HepG2 (cell line): ENCODE measurements around the gene KRT16. TPM values are rescaled to one million over a fixed set of nuclear protein-coding genes. Genes with fewer than 3 reads are reported as not detected.

Source experiments
- ATAC-seq: fragments of 200-7000 bp; cut with Tn5 transposase; 3 replicates; pipeline ENCODE4 v1.9.1; 2020; ENCODE audit warnings: mild to moderate bottlenecking, moderate library complexity
- BruUV-seq: library from RNA; stranded (reverse); fragments of 400-500 nt; replicated peaks from 2 replicates; lab custom pipeline; 2021; lab: Mats Ljungman, UMichigan
- CTCF ChIA-PET: fragments of 300-600 bp; formaldehyde crosslinking; extraction: SDS; loops from one replicate; lab custom pipeline; 2021; ENCODE audit warnings: low total read pairs, inconsistent platforms, low intra/inter-chr PET ratio; lab: Yijun Ruan, JAX
- POLR2A ChIA-PET: fragments of 350-600 bp; sonication (Branson Sonifier 250); formaldehyde crosslinking; loops from one replicate; lab custom pipeline; 2020; ENCODE audit warnings: antibody characterized with exemption, inconsistent platforms; lab: Yijun Ruan, JAX
- DNase-seq: peaks from one replicate; pipeline ENCODE4 v3.0.0-alpha.2; 2015; ENCODE audit warnings: low spot score
- FAIRE-seq: peaks from 3 replicates; lab custom pipeline; 2011; peaks lifted over from hg19 to GRCh38; lab: Jason Lieb, UNC
- H2AFZ ChIP-seq: one replicate; pipeline ENCODE4 v1.6.1; 2011; ENCODE audit warnings: low read length, inconsistent platforms
- H3K27ac ChIP-seq: fragments of 300-600 bp; 3 replicates; pipeline ENCODE4 v1.8.0; 2011; ENCODE audit warnings: mixed run types, mild to moderate bottlenecking, mixed read lengths, low read length, inconsistent platforms; ENCODE audit not compliant: insufficient read depth; ENCODE audit errors: extremely low read length
- H3K27me3 ChIP-seq, 2 experiments: fragments of 200-600 bp in 1 of 2; 2 replicates in 1 of 2; 3 replicates in 1 of 2; pipeline versions ENCODE4 v1.6.0 to v1.8.0; 2011; ENCODE audit warnings: low read length in 2 of 2, mild to moderate bottlenecking in 2 of 2, moderate library complexity in 2 of 2, inconsistent platforms in 1 of 2; ENCODE audit not compliant: insufficient read depth in 2 of 2, control insufficient read depth in 1 of 2
- H3K36me3 ChIP-seq, 2 experiments: fragments of 200-600 bp in 1 of 2; replicated peaks in 1 of 2; 2 replicates in 1 of 2; 3 replicates in 1 of 2; pipeline versions ENCODE4 v1.5.1 to v1.8.0; 2011; ENCODE audit warnings: low read length in 2 of 2, inconsistent platforms in 1 of 2; ENCODE audit not compliant: insufficient read depth in 2 of 2, control insufficient read depth in 1 of 2
- H3K4me1 ChIP-seq: 2 replicates; pipeline ENCODE4 v1.5.1; 2012; ENCODE audit warnings: low read length, inconsistent platforms; ENCODE audit not compliant: insufficient read depth
- H3K4me2 ChIP-seq: 2 replicates; pipeline ENCODE4 v1.6.0; 2011; ENCODE audit warnings: low read depth, low read length, inconsistent platforms
- H3K4me3 ChIP-seq, 3 experiments: fragments of 200-600 bp in 1 of 3; sonication (generic), shearing (Covaris generic) in 1 of 3; replicated peaks in 1 of 3; 2 replicates each; pipeline ENCODE4 v1.5.1; 2011 to 2016; ENCODE audit warnings: low read length in 3 of 3, inconsistent platforms in 2 of 3, low read depth in 2 of 3, mild to moderate bottlenecking in 2 of 3, control low read depth in 1 of 3, mixed read lengths in 1 of 3; ENCODE audit not compliant: insufficient read depth in 1 of 3
- H3K79me2 ChIP-seq: one replicate; pipeline ENCODE4 v1.6.1; 2011; ENCODE audit warnings: low read length, inconsistent platforms; ENCODE audit not compliant: insufficient read depth
- H3K9ac ChIP-seq: 2 replicates; pipeline ENCODE4 v1.6.0; 2011; ENCODE audit warnings: mild to moderate bottlenecking, low read depth, low read length, inconsistent platforms; ENCODE audit not compliant: insufficient read depth
- H3K9me3 ChIP-seq: 2 replicates; pipeline ENCODE4 v1.5.1; 2012; ENCODE audit warnings: mild to moderate bottlenecking, low read length
- H4K20me1 ChIP-seq: 2 replicates; pipeline ENCODE4 v1.6.0; 2011; ENCODE audit warnings: inconsistent platforms, mild to moderate bottlenecking, low read length, moderate library complexity; ENCODE audit not compliant: insufficient read depth
- ATF7 ChIP-seq, 2 experiments: fragments of 450-650 bp in 1 of 2; sonication (generic) in 1 of 2; formaldehyde crosslinking in 1 of 2; IDR thresholded peaks; 2 replicates each; pipeline versions ENCODE4 v1.4.0 to v1.6.1; 2016 to 2020; ENCODE audit warnings: antibody characterized with exemption in 1 of 2, mild to moderate bottlenecking in 1 of 2, missing genetic modification reagents in 1 of 2
- CCAR2 ChIP-seq: fragments of 200-400 bp; formaldehyde crosslinking; optimal IDR thresholded peaks from 2 replicates; pipeline ENCODE3; 2018; ENCODE audit warnings: low read depth, mild to moderate bottlenecking, low read length, moderate library complexity
- GTF3A ChIP-seq: sonication (generic); formaldehyde crosslinking; conservative IDR thresholded peaks from 2 replicates; pipeline ENCODE4 v1.4.0; 2020; ENCODE audit warnings: mild to moderate bottlenecking, missing genetic modification reagents
- HOXD1 ChIP-seq: sonication (generic); formaldehyde crosslinking; IDR thresholded peaks from 2 replicates; pipeline ENCODE4 v1.5.0; 2020; ENCODE audit warnings: missing genetic modification reagents
- MAFF ChIP-seq: IDR thresholded peaks from 2 replicates; pipeline ENCODE4 v1.6.1; 2011; ENCODE audit warnings: low read depth, low read length, improper control_type of control experiment
- MAFK ChIP-seq, 2 experiments: IDR thresholded peaks in 1 of 2; conservative IDR thresholded peaks in 1 of 2; 2 replicates each; pipeline ENCODE4 v1.6.1; 2011; ENCODE audit warnings: improper control_type of control experiment in 2 of 2, low read length in 2 of 2
- ZKSCAN1 ChIP-seq: fragments of 150-350 bp; IDR thresholded peaks from 2 replicates; pipeline ENCODE4 v1.6.1; 2014; ENCODE audit warnings: low read length
- ZMYM2 ChIP-seq: sonication (generic); formaldehyde crosslinking; IDR thresholded peaks from 2 replicates; pipeline ENCODE4 v1.8.0; 2022; ENCODE audit warnings: mild to moderate bottlenecking, missing genetic modification reagents
- ZNF510 ChIP-seq: sonication (generic); formaldehyde crosslinking; IDR thresholded peaks from 2 replicates; pipeline ENCODE4 v1.4.0; 2020; ENCODE audit warnings: low read depth, mild to moderate bottlenecking, missing genetic modification reagents
- ZNF674 ChIP-seq: sonication (generic); formaldehyde crosslinking; IDR thresholded peaks from 2 replicates; pipeline ENCODE4 v1.5.0; 2020; ENCODE audit warnings: low read depth, mild to moderate bottlenecking, missing genetic modification reagents
- ZNF747 ChIP-seq: sonication (generic); formaldehyde crosslinking; IDR thresholded peaks from 2 replicates; pipeline ENCODE4 v1.8.1; 2023; ENCODE audit warnings: missing genetic modification reagents, mild to moderate bottlenecking, borderline replicate concordance
- WGBS: methylation state at CpG from one replicate; pipeline ENCODE4 v1.1.6; 2017; ENCODE audit warnings: low lambda C conversion rate; 5-methylcytosine and 5-hydroxymethylcytosine counted together
- in situ Hi-C: cut with HindIII; loops from 2 replicates; pipeline ENCODE4 v1.10.0; 2017; ENCODE audit warnings: low pct_unique_long_range_greater_than_20kb; ENCODE audit not compliant: extremely low pct_ligation_motif_present
- intact Hi-C: fragments of 100-400 bp; cut with micrococcal nuclease; formaldehyde crosslinking; loops from one replicate; pipeline ENCODE4 v1.10.0; 2022; ENCODE audit not compliant: unreplicated experiment
- polyA plus RNA-seq, 8 experiments: library from polyadenylated mRNA; depleted of rRNA in 3 of 8; stranded (reverse) in 7 of 8; unstranded in 1 of 8; fragments of >200 nt; fragmentation: Illumina TruSeq in 4 of 8; extraction: Trizol in 4 of 8; gene quantifications; 2 replicates each; pipeline versions ENCODE4 v1.2.1 to v1.2.3, GENCODE V29; 2011 to 2016; ENCODE audit warnings: low read depth in 4 of 8, missing spikeins in 1 of 8, mixed read lengths in 1 of 8; ENCODE audit not compliant: insufficient read depth in 1 of 8
- total RNA-seq, 5 experiments: library from RNA; depleted of rRNA; stranded (reverse); fragments of >200 nt; fragmentation: Illumina TruSeq; extraction: Trizol; gene quantifications; 2 replicates each; pipeline ENCODE4 v1.2.3, GENCODE V29; 2016; ENCODE audit warnings: low read depth in 1 of 5
- TF ChIP-seq, protein P1 (sequence below): sonication (generic); formaldehyde crosslinking; IDR thresholded peaks from 2 replicates; pipeline ENCODE4 v1.4.0; 2020; ENCODE audit warnings: missing genetic modification reagents
- TF ChIP-seq, protein P2 (sequence below): sonication (generic); formaldehyde crosslinking; IDR thresholded peaks from 2 replicates; pipeline ENCODE4 v1.5.1; 2020; ENCODE audit warnings: mild to moderate bottlenecking, moderate library complexity, missing genetic modification reagents
- TF ChIP-seq, protein P3 (sequence below): sonication (generic); formaldehyde crosslinking; IDR thresholded peaks from 2 replicates; pipeline ENCODE4 v1.5.0; 2020; ENCODE audit warnings: mild to moderate bottlenecking, missing genetic modification reagents

KRT16 gene
- total and polyA plus RNA-seq, 2 of the 13 experiments (the other 11 are each of a cell fraction or from before 2014, with no cell fraction given): not detected

DNA sequence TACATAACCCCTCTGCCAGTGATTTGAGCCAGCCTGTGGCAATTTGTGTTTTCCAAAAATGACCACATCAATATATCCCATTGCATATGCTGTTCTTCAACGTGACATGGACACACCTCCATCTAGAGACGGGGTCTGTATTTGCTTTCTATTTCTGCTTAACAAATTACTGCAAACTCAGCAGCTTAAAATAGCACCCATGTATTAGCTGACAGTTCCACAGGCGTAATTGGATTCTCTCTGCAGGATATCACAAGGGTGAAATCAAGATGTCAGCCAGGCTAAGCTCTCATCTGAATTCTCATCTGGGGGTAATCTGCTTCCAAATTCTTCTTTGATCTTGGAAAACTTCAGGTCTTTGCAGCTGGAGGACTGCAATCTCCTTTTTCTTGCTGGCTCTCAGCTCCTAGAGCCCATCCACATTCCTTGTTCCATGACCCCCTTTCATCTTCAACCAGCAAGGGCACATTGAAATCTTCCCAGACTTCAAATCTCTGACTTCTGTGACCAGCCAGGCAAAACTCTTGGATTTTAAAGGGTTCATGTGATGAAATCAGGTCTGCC, 48.9 kb downstream of the KRT16 start:
- CTCF ChIA-PET: no interaction called here
- in situ Hi-C loops: no loop called here
- Histone ChIP-seq H3K36me3 (no peaks in the 10 kb centered on the region), H3K27ac (no peak overlapping the region), H3K79me2 (no peaks in the 10 kb centered on the region), H4K20me1 (no peaks in the 10 kb centered on the region), H3K4me2 (no peak overlapping the region), H3K4me3 (no peak overlapping the region), H3K4me1 (no peaks in the 10 kb centered on the region), H3K9me3 (no peaks in the 10 kb centered on the region), H3K27me3 (peaks cover 1 to 23% of the 10 kb centered on the region in 2 experiments; a peak in 3 of 5 replicates), H2AFZ (no peak overlapping the region), H3K9ac (no peak overlapping the region)
- BruUV-seq: no TSS peak
- 25% methylated on average over 3 of the region's 3 CpGs for WGBS
- no peak for DNase-seq
- ATAC-seq: no peak
- POLR2A ChIA-PET: no interaction called here
- no peak for TF ChIP-seq ZNF747 (CRISPR knock-in tag)
- TF ChIP-seq CCAR2: no peak
- TF ChIP-seq, protein P1, sequence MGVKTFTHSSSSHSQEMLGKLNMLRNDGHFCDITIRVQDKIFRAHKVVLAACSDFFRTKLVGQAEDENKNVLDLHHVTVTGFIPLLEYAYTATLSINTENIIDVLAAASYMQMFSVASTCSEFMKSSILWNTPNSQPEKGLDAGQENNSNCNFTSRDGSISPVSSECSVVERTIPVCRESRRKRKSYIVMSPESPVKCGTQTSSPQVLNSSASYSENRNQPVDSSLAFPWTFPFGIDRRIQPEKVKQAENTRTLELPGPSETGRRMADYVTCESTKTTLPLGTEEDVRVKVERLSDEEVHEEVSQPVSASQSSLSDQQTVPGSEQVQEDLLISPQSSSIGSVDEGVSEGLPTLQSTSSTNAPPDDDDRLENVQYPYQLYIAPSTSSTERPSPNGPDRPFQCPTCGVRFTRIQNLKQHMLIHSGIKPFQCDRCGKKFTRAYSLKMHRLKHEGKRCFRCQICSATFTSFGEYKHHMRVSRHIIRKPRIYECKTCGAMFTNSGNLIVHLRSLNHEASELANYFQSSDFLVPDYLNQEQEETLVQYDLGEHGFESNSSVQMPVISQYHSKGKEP (CRISPR knock-in tag): no peak
- no peak for TF ChIP-seq ZMYM2 (CRISPR knock-in tag)
- no peak for TF ChIP-seq HOXD1 (CRISPR knock-in tag)
- no peak for TF ChIP-seq ZNF674 (CRISPR knock-in tag)
- 0 out of 2 replicates have a peak, but pooled peaks have one; percentile 14 for TF ChIP-seq MAFF
- TF ChIP-seq GTF3A (CRISPR knock-in tag): no peak
- TF ChIP-seq, protein P2, sequence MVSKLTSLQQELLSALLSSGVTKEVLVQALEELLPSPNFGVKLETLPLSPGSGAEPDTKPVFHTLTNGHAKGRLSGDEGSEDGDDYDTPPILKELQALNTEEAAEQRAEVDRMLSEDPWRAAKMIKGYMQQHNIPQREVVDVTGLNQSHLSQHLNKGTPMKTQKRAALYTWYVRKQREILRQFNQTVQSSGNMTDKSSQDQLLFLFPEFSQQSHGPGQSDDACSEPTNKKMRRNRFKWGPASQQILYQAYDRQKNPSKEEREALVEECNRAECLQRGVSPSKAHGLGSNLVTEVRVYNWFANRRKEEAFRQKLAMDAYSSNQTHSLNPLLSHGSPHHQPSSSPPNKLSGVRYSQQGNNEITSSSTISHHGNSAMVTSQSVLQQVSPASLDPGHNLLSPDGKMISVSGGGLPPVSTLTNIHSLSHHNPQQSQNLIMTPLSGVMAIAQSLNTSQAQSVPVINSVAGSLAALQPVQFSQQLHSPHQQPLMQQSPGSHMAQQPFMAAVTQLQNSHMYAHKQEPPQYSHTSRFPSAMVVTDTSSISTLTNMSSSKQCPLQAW (CRISPR knock-in tag): no peak
- peak; percentile 59 to 67; a peak in 3 of 4 replicates for TF ChIP-seq MAFK (conservative IDR thresholded peaks at IDR 0.05 in 1 of 2, IDR thresholded peaks at IDR 0.05 in 1 of 2; ENCODE audit: low read length in 2 of 2)
- TF ChIP-seq, protein P3, sequence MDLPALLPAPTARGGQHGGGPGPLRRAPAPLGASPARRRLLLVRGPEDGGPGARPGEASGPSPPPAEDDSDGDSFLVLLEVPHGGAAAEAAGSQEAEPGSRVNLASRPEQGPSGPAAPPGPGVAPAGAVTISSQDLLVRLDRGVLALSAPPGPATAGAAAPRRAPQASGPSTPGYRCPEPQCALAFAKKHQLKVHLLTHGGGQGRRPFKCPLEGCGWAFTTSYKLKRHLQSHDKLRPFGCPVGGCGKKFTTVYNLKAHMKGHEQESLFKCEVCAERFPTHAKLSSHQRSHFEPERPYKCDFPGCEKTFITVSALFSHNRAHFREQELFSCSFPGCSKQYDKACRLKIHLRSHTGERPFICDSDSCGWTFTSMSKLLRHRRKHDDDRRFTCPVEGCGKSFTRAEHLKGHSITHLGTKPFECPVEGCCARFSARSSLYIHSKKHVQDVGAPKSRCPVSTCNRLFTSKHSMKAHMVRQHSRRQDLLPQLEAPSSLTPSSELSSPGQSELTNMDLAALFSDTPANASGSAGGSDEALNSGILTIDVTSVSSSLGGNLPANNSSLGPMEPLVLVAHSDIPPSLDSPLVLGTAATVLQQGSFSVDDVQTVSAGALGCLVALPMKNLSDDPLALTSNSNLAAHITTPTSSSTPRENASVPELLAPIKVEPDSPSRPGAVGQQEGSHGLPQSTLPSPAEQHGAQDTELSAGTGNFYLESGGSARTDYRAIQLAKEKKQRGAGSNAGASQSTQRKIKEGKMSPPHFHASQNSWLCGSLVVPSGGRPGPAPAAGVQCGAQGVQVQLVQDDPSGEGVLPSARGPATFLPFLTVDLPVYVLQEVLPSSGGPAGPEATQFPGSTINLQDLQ (CRISPR knock-in tag): no peak
- TF ChIP-seq ZNF510 (CRISPR knock-in tag): no peak
- TF ChIP-seq ZKSCAN1: no peak
- TF ChIP-seq ATF7 (IDR thresholded peaks at IDR 0.05): no peak
- TF ChIP-seq ATF7 (CRISPR knock-in tag; IDR thresholded peaks at IDR 0.05): no peak
- intact Hi-C loops: no loop called here
- FAIRE-seq: no peak
